Aorta (tissue), 5 donors: Measurements from ENCODE around the gene DMGDH. TPM values are rescaled to one million over a fixed set of nuclear protein-coding genes. Genes with fewer than 3 reads are reported as not detected.

ENCODE experiments used
- ATAC-seq: fragments of 200-7000 bp; cut with Tn5 transposase; one replicate; pipeline ENCODE4 v1.9.1; 2022; ENCODE audit warnings: moderate library complexity; ENCODE audit not compliant: low FRiP score
- DNase-seq, 2 donors: peaks; one replicate each; pipeline ENCODE4 v3.0.0-alpha.2; 2020
- H3K27ac ChIP-seq, 2 donors: one replicate each; pipeline ENCODE4 v1.5.1; 2013; ENCODE audit warnings: low read length in 2 of 2, mild to moderate bottlenecking in 2 of 2, moderate library complexity in 2 of 2, control low read depth in 1 of 2, inconsistent platforms in 1 of 2, low read depth in 1 of 2
- H3K27me3 ChIP-seq, 2 donors: one replicate each; pipeline ENCODE4 v1.6.1; 2013; ENCODE audit warnings: control low read depth in 1 of 2, low read length in 1 of 2, mild to moderate bottlenecking in 1 of 2, moderate library complexity in 1 of 2; ENCODE audit not compliant: insufficient read depth in 2 of 2, control insufficient read depth in 1 of 2
- H3K36me3 ChIP-seq, 2 donors: one replicate each; pipeline ENCODE4 v1.6.1; 2013; ENCODE audit warnings: control low read depth in 1 of 2, low read length in 1 of 2, mild to moderate bottlenecking in 1 of 2; ENCODE audit not compliant: insufficient read depth in 2 of 2, control insufficient read depth in 1 of 2
- H3K4me1 ChIP-seq, 2 donors: one replicate each; pipeline ENCODE4 v1.6.1; 2013; ENCODE audit warnings: low read length in 2 of 2, control low read depth in 1 of 2, mild to moderate bottlenecking in 1 of 2, moderate library complexity in 1 of 2; ENCODE audit not compliant: insufficient read depth in 2 of 2, control insufficient read depth in 1 of 2
- H3K4me3 ChIP-seq, 2 donors: one replicate each; pipeline ENCODE4 v1.5.1; 2013; ENCODE audit warnings: low read length in 2 of 2, control low read depth in 1 of 2, mild to moderate bottlenecking in 1 of 2
- H3K9me3 ChIP-seq: one replicate; pipeline ENCODE4 v1.6.1; 2013; ENCODE audit warnings: mild to moderate bottlenecking, low read length; ENCODE audit not compliant: control insufficient read depth
- WGBS, 2 donors: extraction: QIAGEN DNeasy Blood & Tissue Kit; methylation state at CpG; one replicate each; pipeline ENCODE4 v1.1.7; 2013; 5-methylcytosine and 5-hydroxymethylcytosine counted together
- intact Hi-C, 2 donors: fragments of 100-400 bp; cut with DNase I; formaldehyde crosslinking; loops; one replicate each; pipeline versions ENCODE4 v1.14.2 to v1.15.0; 2022
- polyA plus RNA-seq, 2 donors: library from polyadenylated mRNA; stranded (reverse); fragments of 200-250 nt; gene quantifications; one replicate each; pipeline ENCODE4 v1.2.3, GENCODE V29; 2013
- total RNA-seq, 2 donors: library from RNA; stranded (reverse); fragmentation: NEBNext Ultra II Directional; extraction: Animal tissue kit (Norgen Biotek cat#: 25700); gene quantifications; one replicate each; pipeline ENCODE4 v1.2.1, GENCODE V29; 2021
- donor health status: healthy with polysubstance abuse.
- donor health status: Bipolar disorder and iron deficiency.
- donor health status: DM: no; HTN: no; CAD: no.
- donor health status: DM: no; HTN: no; CAD: no.
- donor health status: DM: yes; HTN: yes; CAD: no.

Gene DMGDH
- total and polyA plus RNA-seq, 4 donors = 0.64 to 5.2 (median 3.2) TPM

- Histone ChIP-seq H3K4me1 (peaks cover 0 to 2% of the 10 kb centered on the region in 2 donors), H3K4me3 (no peak overlapping the region), H3K9me3 (no peaks in the 10 kb centered on the region), H3K27me3 (no peaks in the 10 kb centered on the region), H3K27ac (no peak overlapping the region), H3K36me3 (no peaks in the 10 kb centered on the region)
- 66 to 73% methylated on average over 7 of the region's 7 CpGs for WGBS, 2 donors
- ATAC-seq (no peak), DNase-seq (no peak)
- intact Hi-C loops = no loop called here
Observed at GRCh38 chr5:79107020-79107796, 37.7 kb upstream of the DMGDH start.

- no peak for ATAC-seq
Observed at GRCh38 chr5:79105868-79106267, 36.4 kb upstream of the DMGDH start.

GRCh38 chr5:79093762-79094161, 24.3 kb upstream of the DMGDH start:
- 40 to 54% methylated on average over 3 of the region's 3 CpGs for WGBS, 2 donors
- H3K27me3 ChIP-seq = no peaks in the 10 kb centered on the region
- no peak for ATAC-seq
- H3K9me3 ChIP-seq = no peaks in the 10 kb centered on the region
- H3K4me1 ChIP-seq = no peaks in the 10 kb centered on the region
- DNase-seq = no peak
- no peak overlapping the region for H3K4me3 ChIP-seq
- H3K36me3 ChIP-seq = no peaks in the 10 kb centered on the region
- H3K27ac ChIP-seq = no peak overlapping the region
- intact Hi-C loops = no loop called here

More at GRCh38 chr5:79105868-79106267, 36.4 kb upstream of the DMGDH start:
- Histone ChIP-seq H3K4me1 (peaks cover 0 to 2% of the 10 kb centered on the region in 2 donors), H3K27me3 (no peaks in the 10 kb centered on the region), H3K36me3 (no peaks in the 10 kb centered on the region), H3K4me3 (no peak overlapping the region), H3K27ac (no peak overlapping the region), H3K9me3 (no peaks in the 10 kb centered on the region)
- 92 to 96% methylated on average over 2 of the region's 2 CpGs for WGBS, 2 donors
- intact Hi-C loops = no loop called here
- DNase-seq = no peak

- intact Hi-C loops = no loop called here
- Histone ChIP-seq H3K36me3 (no peaks in the 10 kb centered on the region), H3K27me3 (no peaks in the 10 kb centered on the region), H3K4me1 (no peaks in the 10 kb centered on the region), H3K27ac (no peak overlapping the region), H3K4me3 (no peak overlapping the region), H3K9me3 (no peaks in the 10 kb centered on the region)
- ATAC-seq (no peak), DNase-seq (no peak)
- 54 to 56% methylated on average over 3 of the region's 3 CpGs for WGBS, 2 donors
Observed at GRCh38 chr5:79091064-79091463, 21.6 kb upstream of the DMGDH start.

GRCh38 chr5:79088507-79088906, 19.0 kb upstream of the DMGDH start:
- H3K9me3 ChIP-seq = no peaks in the 10 kb centered on the region
- H3K36me3 ChIP-seq = no peaks in the 10 kb centered on the region
- intact Hi-C loops = no loop called here
- H3K4me1 ChIP-seq = no peaks in the 10 kb centered on the region
- H3K27me3 ChIP-seq = no peaks in the 10 kb centered on the region
- DNase-seq = no peak
- 83 to 84% methylated on average over 4 of the region's 4 CpGs for WGBS, 2 donors
- H3K4me3 ChIP-seq = no peak overlapping the region
- no peak for ATAC-seq
- no peak overlapping the region for H3K27ac ChIP-seq

- intact Hi-C loops = no loop called here
- Histone ChIP-seq H3K27me3 (no peaks in the 10 kb centered on the region), H3K9me3 (no peaks in the 10 kb centered on the region), H3K4me3 (no peak overlapping the region), H3K36me3 (no peaks in the 10 kb centered on the region), H3K4me1 (no peaks in the 10 kb centered on the region), H3K27ac (no peak overlapping the region)
- DNase-seq (no peak), ATAC-seq (no peak)
- 69 to 72% methylated on average over 2 of the region's 2 CpGs for WGBS, 2 donors
Observed at GRCh38 chr5:79086116-79086515, 16.6 kb upstream of the DMGDH start.

GRCh38 chr5:79081779-79082178, 12.3 kb upstream of the DMGDH start:
- DNase-seq = no peak
- WGBS, 2 donors = 94 to 95% methylated on average over 5 of the region's 5 CpGs
- no peaks in the 10 kb centered on the region for H3K27me3 ChIP-seq
- intact Hi-C loops = no loop called here
- no peaks in the 10 kb centered on the region for H3K9me3 ChIP-seq
- no peak overlapping the region for H3K4me3 ChIP-seq
- H3K4me1 ChIP-seq = no peaks in the 10 kb centered on the region
- H3K36me3 ChIP-seq = peaks cover 0 to 1% of the 10 kb centered on the region in 2 donors
- no peak for ATAC-seq
- no peak overlapping the region for H3K27ac ChIP-seq

- H3K4me1 ChIP-seq = no peaks in the 10 kb centered on the region
- WGBS, 2 donors = 90 to 93% methylated on average over 2 of the region's 2 CpGs
- DNase-seq = no peak
- no peak overlapping the region for H3K4me3 ChIP-seq
- peaks cover 0 to 1% of the 10 kb centered on the region in 2 donors for H3K36me3 ChIP-seq
- ATAC-seq = no peak
- no peaks in the 10 kb centered on the region for H3K27me3 ChIP-seq
- intact Hi-C loops = no loop called here
- no peak overlapping the region for H3K27ac ChIP-seq
- no peaks in the 10 kb centered on the region for H3K9me3 ChIP-seq
Observed at GRCh38 chr5:79080804-79081203, 11.3 kb upstream of the DMGDH start.

GRCh38 chr5:79077680-79078365, 8.3 kb upstream of the DMGDH start:
- no peak overlapping the region for H3K4me3 ChIP-seq
- H3K27ac ChIP-seq = no peak overlapping the region
- DNase-seq (no peak), ATAC-seq (no peak)
- intact Hi-C loops = no loop called here
- WGBS, 2 donors = 64 to 67% methylated on average over 3 of the region's 3 CpGs
- no peaks in the 10 kb centered on the region for H3K9me3 ChIP-seq
- H3K27me3 ChIP-seq = no peaks in the 10 kb centered on the region
- H3K4me1 ChIP-seq = no peaks in the 10 kb centered on the region
- peaks cover 0 to 1% of the 10 kb centered on the region in 2 donors for H3K36me3 ChIP-seq
